ENCODE measurements around the gene ENKUR.

DNA sequence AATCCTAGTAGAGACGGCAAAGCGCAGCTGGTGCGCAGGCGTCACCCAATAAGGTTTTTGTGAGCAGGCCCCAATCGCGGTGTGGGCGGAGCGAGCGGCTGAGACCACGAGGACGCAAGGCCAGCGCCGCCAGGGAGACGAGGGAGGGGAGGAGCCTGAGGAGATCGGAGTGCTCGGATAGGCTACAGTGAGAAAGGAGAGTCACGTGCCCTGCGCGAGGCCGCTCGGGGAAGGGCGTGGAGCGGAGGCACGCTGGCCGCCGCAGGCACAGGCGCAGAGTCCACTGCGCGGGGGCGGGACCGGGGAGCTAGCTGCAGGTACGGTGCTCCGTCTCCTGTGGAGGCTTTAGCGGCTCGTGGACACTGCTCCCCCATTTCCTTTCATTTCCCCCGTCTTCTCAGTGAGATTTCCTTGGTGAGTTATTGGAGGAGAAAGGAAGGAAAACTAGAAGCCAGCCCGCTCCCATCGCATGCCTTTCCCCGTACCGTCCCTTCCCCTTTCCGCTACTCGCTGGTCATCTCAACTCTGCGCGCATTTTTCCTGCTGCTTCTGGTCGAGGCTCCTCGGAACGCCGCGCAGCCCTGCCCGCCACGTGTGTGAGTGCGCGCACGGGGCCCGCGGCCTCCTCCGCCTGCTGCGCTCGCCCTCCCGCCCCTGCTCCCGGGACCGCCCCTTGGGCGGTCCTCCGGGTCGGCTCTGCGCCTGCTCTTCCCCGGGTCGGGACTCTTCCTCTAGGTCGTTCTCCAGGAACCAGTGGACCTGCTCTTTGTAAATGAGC is 607 bp upstream of the ENKUR start, which contains the start of gene THNSL1:
- TF ChIP-seq, protein P1, sequence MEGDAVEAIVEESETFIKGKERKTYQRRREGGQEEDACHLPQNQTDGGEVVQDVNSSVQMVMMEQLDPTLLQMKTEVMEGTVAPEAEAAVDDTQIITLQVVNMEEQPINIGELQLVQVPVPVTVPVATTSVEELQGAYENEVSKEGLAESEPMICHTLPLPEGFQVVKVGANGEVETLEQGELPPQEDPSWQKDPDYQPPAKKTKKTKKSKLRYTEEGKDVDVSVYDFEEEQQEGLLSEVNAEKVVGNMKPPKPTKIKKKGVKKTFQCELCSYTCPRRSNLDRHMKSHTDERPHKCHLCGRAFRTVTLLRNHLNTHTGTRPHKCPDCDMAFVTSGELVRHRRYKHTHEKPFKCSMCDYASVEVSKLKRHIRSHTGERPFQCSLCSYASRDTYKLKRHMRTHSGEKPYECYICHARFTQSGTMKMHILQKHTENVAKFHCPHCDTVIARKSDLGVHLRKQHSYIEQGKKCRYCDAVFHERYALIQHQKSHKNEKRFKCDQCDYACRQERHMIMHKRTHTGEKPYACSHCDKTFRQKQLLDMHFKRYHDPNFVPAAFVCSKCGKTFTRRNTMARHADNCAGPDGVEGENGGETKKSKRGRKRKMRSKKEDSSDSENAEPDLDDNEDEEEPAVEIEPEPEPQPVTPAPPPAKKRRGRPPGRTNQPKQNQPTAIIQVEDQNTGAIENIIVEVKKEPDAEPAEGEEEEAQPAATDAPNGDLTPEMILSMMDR (IDR thresholded peaks at IDR 0.05): no peak
- TF ChIP-seq POLR2A (IDR thresholded peaks at IDR 0.05): peak; percentile 57 to 89

Measured in thyroid gland (tissue), 4 donors.